Vagina (tissue), 2 donors: Measurements from ENCODE around the gene ELMOD3.

ENCODE experiments used
- POLR2A ChIP-seq, 2 donors: fragments of 450-650 bp; IDR thresholded peaks; one replicate each; pipeline ENCODE4 v1.6.1; 2017; ENCODE audit warnings: antibody characterized with exemption in 2 of 2, mild to moderate bottlenecking in 2 of 2, moderate library complexity in 2 of 2
- TF ChIP-seq, protein P1 (sequence below), 3 experiments: fragments of 450-650 bp in 2 of 3; fragments of 200-600 bp in 1 of 3; sonication (generic) in 1 of 3; IDR thresholded peaks; one replicate each; pipeline ENCODE4 v1.5.1; 2017 to 2019; ENCODE audit warnings: antibody characterized with exemption in 3 of 3, mild to moderate bottlenecking in 2 of 3, moderate library complexity in 2 of 3

DNA sequence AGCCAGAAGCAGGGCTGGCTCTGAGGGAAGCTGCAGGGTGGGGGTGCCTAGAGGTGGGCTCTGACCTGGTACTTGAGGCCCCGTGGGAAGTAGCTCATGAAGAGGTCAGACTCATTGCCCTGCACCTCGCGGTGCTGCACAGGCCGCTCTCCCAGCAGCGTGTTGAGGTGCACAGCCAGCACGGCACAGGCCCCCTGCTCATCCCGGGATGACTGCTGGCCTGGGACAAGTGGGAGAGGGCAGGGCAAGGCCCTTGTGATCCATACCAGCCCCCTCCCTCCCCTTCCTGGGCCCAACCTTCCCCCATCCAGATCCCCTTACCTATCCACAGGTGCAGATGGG, 46.9 kb downstream of the ELMOD3 start:
- TF ChIP-seq, protein P1, sequence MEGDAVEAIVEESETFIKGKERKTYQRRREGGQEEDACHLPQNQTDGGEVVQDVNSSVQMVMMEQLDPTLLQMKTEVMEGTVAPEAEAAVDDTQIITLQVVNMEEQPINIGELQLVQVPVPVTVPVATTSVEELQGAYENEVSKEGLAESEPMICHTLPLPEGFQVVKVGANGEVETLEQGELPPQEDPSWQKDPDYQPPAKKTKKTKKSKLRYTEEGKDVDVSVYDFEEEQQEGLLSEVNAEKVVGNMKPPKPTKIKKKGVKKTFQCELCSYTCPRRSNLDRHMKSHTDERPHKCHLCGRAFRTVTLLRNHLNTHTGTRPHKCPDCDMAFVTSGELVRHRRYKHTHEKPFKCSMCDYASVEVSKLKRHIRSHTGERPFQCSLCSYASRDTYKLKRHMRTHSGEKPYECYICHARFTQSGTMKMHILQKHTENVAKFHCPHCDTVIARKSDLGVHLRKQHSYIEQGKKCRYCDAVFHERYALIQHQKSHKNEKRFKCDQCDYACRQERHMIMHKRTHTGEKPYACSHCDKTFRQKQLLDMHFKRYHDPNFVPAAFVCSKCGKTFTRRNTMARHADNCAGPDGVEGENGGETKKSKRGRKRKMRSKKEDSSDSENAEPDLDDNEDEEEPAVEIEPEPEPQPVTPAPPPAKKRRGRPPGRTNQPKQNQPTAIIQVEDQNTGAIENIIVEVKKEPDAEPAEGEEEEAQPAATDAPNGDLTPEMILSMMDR (IDR thresholded peaks at IDR 0.05), result no peak
- no peak for TF ChIP-seq POLR2A (IDR thresholded peaks at IDR 0.05)
